HG03280 (cell line): Measurements from ENCODE around the gene AIG1.
"Not testable (repeated sequence)": the region's sequence is repeated elsewhere in the genome, so short reads cannot be mapped to it uniquely, and the experiment has no call there.

ENCODE experiments used
- ATAC-seq: cut with Tn5 transposase; IDR thresholded peaks from one replicate; pipeline ENCODE4 v1.9.1; 2021; ENCODE audit warnings: mild to moderate bottlenecking, moderate library complexity; ENCODE audit not compliant: unreplicated experiment

AIG1 gene

DNA sequence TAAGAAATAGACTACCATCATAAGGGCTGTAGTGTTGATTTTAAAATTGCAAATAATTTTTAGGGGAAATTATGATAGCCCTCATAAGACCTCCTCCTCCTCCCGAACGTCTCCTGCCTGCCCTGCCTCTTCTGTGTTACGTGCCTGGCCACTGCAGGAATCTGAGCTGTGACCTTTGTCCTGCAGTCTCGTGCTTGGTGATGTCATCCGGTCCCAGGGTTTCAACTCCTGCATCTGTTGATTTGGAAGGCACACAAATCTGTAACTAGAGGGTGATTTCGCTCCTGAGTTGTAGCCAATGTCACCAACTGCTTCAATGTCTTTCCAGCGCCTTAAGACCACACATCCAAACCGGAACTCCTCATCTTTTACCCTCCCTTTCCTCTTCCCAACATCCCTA lies 163.2 kb downstream of the AIG1 start:
- ATAC-seq: no peak

DNA sequence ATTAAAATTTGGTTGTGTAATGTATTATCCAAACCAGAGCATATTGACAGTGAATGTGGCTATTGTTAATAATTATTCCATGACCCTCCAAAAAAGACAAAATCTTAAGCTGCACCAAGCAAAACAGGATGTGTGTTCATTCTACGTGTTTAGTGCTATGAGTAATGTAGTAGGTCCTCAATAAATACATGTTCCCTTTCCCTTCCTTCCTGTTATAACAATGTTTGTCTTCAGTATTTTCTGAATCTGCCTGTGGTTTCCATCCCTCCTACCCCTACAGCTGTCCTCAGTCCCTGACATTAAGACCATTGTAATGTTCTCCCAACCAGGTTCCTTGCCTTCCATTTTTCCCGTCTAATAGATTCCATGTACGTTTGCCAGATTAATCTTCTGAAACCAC lies 163.8 kb downstream of the AIG1 start:
- no peak for ATAC-seq

DNA sequence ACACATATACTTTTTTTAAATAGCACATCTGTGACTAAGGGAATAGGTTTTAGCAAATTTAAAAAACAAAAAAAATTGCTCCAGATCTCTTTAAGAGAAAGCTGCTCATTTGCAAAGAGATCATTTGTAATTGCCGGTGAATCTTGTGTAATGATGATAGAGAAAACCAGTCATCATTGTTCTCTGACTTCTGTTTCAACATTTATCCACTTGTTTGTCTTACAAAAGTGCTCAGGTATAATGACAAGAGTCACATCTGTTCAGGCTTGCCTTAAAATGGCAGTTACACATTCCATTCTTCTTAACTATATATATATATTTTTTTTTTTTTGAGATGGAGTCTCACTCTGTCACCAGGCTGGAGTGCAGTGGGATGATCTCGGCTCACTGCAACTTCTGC lies 165.2 kb downstream of the AIG1 start:
- ATAC-seq: no peak

DNA sequence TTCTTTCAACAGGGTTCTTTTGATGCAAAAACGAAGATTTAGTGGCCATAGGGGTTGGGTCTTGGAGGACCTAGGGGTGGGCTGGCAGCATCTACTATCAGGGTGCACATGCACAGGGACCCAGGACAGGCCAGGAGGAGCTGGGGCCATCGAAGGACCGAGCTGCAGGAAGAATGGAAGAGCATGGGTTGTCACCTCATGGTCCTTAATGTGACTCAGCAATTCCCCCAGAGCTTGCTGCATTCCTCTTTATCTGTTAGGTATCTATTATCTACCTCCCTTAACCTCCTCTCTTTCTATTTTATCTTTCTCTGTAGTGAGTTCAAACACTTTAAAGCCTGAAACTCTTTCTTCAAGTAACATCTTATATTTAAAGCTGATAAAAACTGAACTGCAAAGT lies 167.0 kb downstream of the AIG1 start:
- ATAC-seq: no peak

DNA sequence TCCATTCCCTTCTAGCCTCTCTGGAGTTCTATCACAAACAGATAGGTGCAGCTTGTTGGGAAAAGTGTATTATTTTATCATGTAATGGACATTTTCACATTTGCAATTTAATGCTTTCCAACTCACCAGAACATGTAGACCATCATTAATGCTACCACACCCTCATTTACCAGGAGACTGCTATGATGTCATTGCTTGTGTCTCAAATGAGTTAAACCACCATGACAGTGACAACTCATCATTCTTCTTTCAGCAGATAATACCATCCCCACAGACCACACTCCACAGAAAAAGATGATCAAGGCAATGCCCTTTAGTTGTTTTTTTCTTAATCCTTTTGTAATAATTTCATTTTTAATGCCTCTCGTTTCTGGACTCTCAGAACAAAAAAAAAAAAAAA lies 168.7 kb downstream of the AIG1 start:
- ATAC-seq: no peak

DNA sequence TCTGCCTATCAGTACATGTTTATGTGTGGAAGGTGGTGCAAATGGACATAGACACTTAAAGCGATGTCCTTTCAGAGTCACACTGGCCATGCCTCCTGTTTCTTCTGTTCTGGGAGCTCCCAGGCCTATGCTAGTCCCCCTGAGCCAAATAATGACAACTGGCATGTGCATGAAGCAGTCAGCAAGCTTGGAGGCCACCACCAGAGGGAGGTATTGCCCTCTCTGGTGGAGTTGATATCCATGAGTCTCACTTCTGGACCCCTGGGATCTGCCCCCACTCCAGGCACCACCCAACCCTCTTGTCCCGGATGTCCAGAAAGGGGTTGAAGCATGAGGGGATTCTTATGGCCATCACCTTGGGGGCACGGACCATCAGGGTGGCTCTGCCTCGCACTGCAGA lies 172.2 kb downstream of the AIG1 start:
- ATAC-seq: no peak

DNA sequence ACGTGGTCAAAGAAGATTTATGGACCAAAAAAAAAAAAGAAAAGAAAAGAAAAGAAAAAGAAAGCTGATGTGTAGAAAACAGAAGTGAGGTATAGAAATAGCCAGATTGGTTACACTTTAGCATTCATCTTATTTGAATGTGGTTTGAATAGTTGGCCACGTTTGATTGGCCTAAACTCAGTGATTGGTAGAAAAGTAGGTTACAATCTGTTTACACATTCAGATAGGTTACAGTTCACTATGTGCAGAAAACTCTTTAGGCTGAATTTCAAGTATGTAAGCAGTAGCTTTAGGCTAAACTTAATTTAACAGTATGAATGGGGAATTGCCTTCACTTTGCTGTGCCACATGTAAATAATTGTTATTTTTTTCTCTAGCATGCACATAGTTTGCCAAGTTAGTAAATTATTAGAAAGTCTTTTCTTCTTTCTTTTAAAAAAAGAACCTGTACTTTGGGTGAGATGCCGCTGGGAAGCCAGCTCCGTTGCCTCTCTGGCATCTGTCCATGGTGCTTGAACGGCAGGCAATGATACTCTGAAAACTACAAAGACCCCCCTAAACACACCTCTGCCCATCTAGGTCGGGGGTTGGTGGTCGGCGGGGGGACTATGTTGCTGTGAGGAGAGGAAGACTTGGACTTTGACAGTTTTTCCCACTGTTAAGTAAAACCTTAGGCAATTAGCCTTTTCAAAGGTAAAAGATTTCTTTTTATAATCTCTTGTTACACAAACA lies 173.0 kb downstream of the AIG1 start:
- no peak for ATAC-seq

DNA sequence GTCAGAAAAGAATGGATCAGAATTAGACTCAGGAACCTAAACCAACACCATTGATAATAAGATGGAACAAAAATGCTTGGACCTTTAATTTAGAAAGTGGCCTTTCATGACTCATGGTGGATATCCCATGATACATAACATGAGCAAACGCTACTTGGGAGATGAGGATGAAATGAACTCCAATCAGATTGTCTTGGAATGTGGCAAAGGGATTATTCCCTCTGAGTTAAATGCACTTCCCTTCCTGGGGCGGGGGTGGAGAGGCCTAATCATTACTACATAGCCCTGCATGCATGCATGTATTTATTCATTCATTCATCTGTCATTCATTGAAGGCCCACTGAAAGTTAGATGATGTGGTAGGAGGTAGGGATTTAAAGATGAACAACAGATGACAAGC lies 174.0 kb downstream of the AIG1 start:
- ATAC-seq: no peak

DNA sequence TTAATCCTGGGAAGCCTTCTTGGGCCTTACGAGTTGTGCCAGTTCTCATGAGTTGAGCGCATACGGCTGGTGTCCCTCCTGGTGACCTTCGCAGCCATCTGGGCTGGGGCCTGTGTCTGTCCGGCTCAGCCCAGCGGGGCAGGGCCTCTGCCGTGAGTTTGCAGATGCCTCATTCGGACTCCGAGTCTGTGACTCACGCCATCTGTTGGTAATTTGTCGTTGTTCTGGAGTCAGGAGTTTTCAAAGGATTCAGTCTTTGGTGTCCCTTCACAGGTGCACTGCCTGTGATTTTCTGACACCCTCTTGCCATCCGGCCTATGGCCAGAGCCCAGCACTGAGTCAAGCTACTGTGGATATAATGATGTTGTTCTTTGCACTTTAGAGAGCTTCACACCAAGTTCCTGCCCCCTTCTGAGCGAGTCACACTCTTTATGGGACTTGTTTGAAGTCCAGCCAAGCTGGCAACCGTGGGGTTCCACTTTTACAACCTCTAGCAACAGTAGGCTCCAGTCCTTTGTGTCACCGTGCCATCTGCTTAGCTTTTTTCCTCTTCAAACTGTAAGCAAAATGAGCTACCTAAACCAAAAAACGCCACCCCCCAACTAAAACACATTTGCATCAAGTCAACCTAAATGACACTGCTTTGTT lies 175.6 kb downstream of the AIG1 start:
- no peak for ATAC-seq

DNA sequence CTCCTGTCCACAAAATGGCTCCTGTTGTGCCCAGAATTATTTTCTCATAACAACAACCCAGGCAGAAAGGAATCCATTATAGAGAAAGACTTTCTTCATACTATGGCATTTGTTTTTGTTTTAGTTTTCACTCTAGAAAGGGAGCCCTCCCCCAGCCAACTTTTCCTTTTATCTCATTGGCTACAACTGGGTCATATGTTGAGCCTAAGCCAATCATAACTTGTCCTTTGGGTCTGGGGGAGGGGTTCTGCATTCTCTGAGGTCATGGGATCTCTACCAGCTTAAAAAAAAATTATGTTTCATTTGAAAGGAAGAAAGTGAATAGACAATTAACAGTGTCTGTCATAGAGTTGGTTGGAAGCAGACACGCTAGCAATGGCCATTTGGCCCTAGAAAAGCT lies 177.6 kb downstream of the AIG1 start:
- no peak for ATAC-seq

DNA sequence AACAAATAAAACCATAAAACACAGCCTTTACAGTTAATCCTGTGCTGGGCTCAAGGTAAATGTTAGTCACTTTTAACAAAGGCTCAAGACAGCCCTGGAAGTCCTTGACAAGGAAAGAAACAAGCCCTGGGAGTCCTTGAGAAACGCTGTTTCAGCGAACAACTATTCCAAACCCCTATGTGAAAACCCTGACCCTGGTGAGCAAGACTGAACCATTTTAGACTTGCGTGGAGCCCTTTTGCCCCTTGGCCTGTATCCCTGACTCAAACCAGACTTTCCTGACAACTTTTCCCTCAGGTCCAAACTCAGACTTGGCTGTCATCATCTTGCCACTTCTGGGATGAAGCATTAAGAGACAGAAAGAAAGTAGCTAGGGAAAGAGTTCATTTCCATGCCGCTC lies 180.4 kb downstream of the AIG1 start:
- no peak for ATAC-seq

DNA sequence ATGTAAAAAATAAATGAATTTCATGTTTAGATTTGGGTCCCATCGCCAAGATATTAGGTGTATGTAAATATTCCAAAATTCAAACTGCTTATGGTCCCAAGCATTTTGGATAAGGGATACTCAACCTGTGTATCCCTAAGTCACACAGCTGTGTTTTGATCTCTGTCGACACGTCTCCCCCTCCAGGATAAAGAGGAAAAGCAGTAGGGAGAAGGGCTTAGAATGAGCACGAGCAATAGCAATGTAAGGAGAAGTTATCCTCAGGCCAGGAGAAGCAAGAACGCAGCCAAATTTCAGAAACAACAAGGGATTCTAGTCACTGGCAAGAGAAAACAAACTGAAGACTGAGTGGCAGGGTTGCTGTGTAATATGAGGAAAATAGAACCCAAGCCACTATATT lies 181.2 kb downstream of the AIG1 start:
- no peak for ATAC-seq

DNA sequence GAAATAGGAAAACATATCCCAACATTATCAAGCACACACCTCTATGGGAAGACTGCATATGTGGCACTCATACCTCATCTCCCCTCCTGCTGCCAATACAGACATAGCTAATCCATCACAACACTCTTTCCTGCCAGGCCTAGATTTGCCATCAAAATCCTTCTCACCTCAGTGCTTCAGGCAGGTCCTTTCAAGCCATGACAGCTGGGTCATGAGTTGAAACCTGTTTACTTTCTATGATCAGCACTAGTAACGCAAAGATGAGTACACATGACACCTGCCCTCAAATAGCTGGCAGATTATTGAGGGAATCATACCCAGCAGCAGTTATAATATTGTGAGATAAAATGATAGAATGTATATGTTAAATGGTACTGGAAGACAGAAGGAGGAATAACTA lies 183.1 kb downstream of the AIG1 start:
- ATAC-seq: no peak

DNA sequence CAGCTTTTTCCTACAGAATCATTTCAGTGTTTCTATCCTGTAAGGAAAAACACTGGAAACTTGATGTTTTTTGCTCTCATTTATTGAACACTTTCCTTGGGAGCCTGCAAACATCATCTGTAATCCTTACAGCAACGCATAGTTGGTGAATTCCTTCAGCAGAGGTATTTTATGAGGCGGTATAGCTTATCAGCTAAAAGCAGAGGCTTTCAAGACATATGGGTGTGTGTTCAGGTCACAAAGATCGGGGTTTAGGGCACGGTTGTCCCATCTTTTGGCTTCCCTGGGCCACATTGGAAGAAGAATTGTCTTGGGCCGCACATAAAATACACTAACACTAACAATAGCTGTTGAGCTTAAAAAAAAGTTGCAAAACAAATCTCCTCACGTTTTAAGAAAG lies 185.0 kb downstream of the AIG1 start:
- ATAC-seq: no peak

DNA sequence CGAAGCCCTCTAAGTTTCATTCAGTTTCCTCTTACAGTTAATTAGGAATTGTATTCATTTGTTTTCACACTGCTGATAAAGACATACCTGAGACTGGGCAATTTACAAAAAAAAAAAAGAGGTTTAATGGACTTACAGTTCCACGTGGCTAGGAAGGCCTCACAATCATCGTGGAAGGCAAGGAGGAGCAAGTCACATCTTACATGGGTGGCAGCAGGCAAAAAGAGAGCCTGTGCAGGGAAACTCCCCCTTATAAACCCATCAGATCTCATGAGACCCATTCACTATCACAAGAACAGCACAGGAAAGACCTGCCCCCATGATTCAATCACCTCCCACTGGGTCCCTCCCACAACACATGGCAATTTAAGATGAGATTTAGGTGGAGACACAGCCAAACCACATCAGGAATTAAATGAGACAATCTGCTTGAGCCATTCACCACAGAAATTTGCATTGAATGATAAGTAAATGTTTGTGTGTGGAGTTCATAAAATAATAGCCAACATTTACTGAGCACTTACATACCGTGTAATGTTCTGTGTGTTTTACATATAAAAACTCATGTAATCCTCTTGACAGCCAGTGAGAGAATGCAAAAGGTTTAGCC lies 185.6 kb downstream of the AIG1 start:
- not testable (repeated sequence) for ATAC-seq

DNA sequence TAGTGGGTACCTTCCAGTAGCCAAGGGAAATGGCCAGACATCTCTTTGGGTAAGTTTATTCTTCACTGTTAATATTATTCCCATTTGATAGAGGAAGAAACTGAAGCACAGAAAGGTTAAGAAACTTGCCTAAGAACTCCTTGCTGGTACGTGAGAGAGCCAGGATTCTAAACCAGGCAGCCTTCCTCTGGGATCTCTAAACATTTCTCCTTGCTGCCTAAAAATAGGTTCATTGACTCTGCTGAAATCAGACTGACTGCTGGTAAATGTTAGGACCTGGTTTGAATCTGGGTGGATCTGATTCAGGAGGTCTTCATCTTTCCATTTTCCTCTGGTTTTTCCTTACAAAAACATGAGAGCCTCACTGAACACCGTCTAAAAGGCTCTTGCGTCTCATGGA lies 186.9 kb downstream of the AIG1 start:
- no peak for ATAC-seq

DNA sequence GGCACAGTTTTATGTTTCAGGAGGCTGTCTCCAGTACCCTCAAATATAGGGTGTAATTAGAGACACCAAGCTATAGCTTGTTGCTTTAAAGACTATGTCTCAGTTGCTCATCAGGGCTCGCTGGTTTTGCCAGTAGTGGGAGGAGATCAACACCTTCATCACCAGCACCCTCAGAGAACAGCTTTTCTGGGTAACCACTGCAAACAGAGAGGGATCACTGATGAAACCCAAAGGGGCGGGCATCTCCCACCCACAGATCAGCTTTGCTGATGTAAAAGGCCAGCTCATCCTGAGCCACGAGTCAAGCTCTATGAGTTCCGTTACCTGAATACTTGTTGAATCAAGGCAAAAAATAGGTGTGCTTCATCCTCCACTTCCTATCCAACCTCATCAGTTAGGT lies 187.7 kb downstream of the AIG1 start:
- ATAC-seq: no peak

DNA sequence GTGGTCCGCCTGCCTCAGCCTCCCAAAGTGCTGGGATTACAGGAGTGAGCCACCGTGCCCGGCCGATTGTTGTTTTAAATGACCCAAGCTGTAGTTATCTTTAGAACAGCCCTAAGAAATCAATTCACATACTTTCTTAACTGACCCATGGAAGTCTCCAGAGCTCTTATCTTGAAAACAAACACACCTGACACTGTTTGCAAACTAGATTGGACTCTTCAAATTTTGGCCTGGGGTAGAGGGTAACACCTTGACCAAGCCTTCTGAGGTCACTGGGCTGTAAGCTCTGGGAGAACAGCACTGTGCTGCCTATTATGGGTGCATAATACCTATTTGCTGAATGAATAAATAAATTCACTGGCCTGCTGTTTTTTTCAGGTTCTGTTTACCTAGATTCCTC lies 190.6 kb downstream of the AIG1 start:
- ATAC-seq: no peak

DNA sequence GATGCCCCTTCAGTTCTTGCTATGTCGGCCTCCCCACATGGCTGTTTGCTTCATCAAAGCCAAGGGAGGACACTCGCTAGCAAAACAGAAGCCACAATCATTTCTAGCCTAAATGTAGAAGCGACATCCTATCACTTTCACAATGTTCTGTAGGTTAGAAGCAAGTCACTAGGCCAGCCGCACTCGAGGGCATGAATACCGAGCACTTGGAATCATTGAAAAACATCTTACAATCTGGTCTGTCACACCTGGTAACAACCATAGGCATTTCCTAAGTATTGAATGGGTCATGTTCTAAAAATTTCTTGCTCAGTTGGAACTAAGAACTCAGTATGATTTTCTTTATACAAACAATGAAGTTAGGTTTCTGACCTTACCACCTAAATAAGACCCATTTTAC lies 192.3 kb downstream of the AIG1 start:
- ATAC-seq: no peak

DNA sequence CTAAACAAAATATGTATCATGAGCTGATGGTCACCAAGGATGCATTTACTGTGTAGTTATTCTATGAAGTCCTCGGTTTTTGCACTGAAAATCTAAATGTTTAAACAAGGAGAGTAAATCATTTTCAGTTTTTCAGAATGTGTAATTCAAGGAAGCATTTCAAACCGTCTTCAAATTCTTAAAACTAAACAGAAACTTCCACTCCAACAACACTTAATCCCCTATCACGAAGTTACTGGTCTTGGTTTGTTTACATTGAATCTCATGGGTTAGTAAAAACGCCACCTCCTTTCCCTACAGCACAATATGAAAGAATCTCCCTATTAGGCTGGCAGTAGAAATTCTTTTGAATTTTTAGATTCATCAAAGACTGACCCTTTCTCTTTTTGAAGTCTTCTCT lies 192.9 kb downstream of the AIG1 start:
- no peak for ATAC-seq

DNA sequence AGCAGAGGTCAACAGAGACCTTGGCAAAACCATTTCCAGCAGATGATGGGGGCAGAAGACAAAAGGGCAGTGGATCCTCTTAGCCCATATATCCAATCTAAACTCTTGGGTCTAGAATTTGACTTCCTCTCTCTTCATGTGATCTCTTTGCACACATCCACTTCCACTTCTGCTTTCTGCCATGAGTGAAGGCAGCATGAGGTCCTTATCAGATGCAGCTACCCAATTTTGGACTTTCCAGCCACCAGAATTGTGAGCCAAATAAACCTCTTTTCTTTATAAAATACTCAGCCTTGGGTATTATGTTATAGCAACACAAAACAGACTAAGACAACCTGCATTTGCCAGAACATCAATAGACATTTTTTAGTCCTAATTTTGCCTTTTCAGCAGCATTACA lies 198.3 kb downstream of the AIG1 start:
- no peak for ATAC-seq

DNA sequence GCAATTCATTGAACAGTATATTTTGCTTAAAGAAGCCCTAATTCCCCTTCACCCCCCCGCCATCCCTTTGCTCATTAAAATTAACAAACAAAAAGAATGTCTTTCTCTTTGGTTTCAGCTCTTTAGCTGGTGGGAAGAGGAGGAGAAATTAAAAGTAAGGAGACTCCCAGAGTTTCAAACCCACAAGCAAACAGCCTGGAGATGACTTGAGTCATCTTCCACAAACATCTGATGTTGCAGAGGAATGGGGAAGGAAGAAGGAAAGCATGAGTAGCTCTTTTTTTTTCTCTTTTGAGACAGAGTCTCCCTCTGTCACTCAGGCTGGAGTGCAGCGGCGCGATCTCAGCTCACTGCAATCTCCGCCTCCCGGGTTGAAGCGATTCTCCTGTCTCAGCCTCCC lies 200.2 kb downstream of the AIG1 start:
- no peak for ATAC-seq
